H1 (cell line): ENCODE measurements around the gene GRIFIN. TPM values are rescaled to one million over a fixed set of nuclear protein-coding genes. Genes with fewer than 3 reads are reported as not detected.

Source experiments
- CTCF ChIA-PET: fragments of 300-600 bp; sonication (Branson Sonifier 250); formaldehyde crosslinking; loops from one replicate; lab custom pipeline; 2021; ENCODE audit not compliant: partially characterized antibody; lab: Charles Lee
- POLR2A ChIA-PET: fragments of 300-600 bp; sonication (Branson Sonifier 250); formaldehyde crosslinking; loops from one replicate; lab custom pipeline; 2021; ENCODE audit warnings: inconsistent platforms; ENCODE audit not compliant: partially characterized antibody; lab: Charles Lee
- DNase-seq, 2 experiments: peaks; one replicate each; pipeline versions ENCODE4 v3.0.0 to v3.0.0-alpha.2; 2010 to 2022; ENCODE audit warnings: low spot score in 2 of 2, low read depth in 1 of 2, mixed read lengths in 1 of 2
- FAIRE-seq: peaks from 2 replicates; lab custom pipeline; 2011; peaks lifted over from hg19 to GRCh38; lab: Jason Lieb, UNC
- H2AFZ ChIP-seq: 2 replicates; pipeline ENCODE4 v1.8.1; 2012; ENCODE audit warnings: low read length, inconsistent platforms
- H2AK5ac ChIP-seq: 2 replicates; pipeline ENCODE4 v1.6.1; 2013; ENCODE audit warnings: low read depth, low read length
- H2BK120ac ChIP-seq: replicated peaks from 2 replicates; pipeline ENCODE3; 2013; ENCODE audit warnings: low read depth, low read length, inconsistent platforms
- H2BK12ac ChIP-seq: 2 replicates; pipeline ENCODE4 v1.6.1; 2013; ENCODE audit warnings: low read depth, low read length
- H2BK15ac ChIP-seq: 2 replicates; pipeline ENCODE4 v1.6.1; 2013; ENCODE audit warnings: low read length
- H2BK20ac ChIP-seq: 2 replicates; pipeline ENCODE4 v1.6.1; 2013; ENCODE audit warnings: low read length
- H2BK5ac ChIP-seq: 2 replicates; pipeline ENCODE4 v1.6.1; 2013; ENCODE audit warnings: low read depth, low read length
- H3K14ac ChIP-seq: 2 replicates; pipeline ENCODE4 v1.6.1; 2013; ENCODE audit warnings: inconsistent platforms; ENCODE audit not compliant: insufficient read length
- H3K18ac ChIP-seq: 2 replicates; pipeline ENCODE4 v1.6.1; 2013; ENCODE audit warnings: low read length; ENCODE audit errors: extremely low read depth
- H3K23ac ChIP-seq: 2 replicates; pipeline ENCODE4 v1.6.1; 2013; ENCODE audit warnings: inconsistent platforms; ENCODE audit not compliant: insufficient read length
- H3K23me2 ChIP-seq: 2 replicates; pipeline ENCODE4 v1.6.1; 2013; ENCODE audit warnings: low read depth, low read length
- H3K27ac ChIP-seq: 2 replicates; pipeline ENCODE4 v1.6.1; 2011; ENCODE audit warnings: low read depth, low read length, inconsistent platforms
- H3K27me3 ChIP-seq, 4 experiments: replicated peaks in 1 of 4; 1 replicate in 1 of 4; 2 replicates in 3 of 4; pipeline versions ENCODE4 v1.6.1 to v1.8.1; 2011 to 2013; ENCODE audit warnings: low read length in 3 of 4, mild to moderate bottlenecking in 3 of 4, inconsistent platforms in 2 of 4, mixed read lengths in 2 of 4, moderate library complexity in 1 of 4; ENCODE audit not compliant: control insufficient read depth in 3 of 4, insufficient read depth in 3 of 4; ENCODE audit errors: extremely low read depth in 1 of 4
- H3K36me3 ChIP-seq, 4 experiments: 2 replicates each; pipeline versions ENCODE4 v1.6.1 to v1.8.1; 2011 to 2013; ENCODE audit warnings: mild to moderate bottlenecking in 4 of 4, low read length in 3 of 4, moderate library complexity in 2 of 4, control low read depth in 1 of 4, inconsistent platforms in 1 of 4; ENCODE audit not compliant: insufficient read depth in 4 of 4, control insufficient read depth in 2 of 4
- H3K4ac ChIP-seq: replicated peaks from 2 replicates; pipeline ENCODE3; 2013; ENCODE audit warnings: low read length, low read depth, mixed read lengths, inconsistent platforms; ENCODE audit not compliant: insufficient read length
- H3K4me1 ChIP-seq, 4 experiments: replicated peaks in 1 of 4; 1 replicate in 1 of 4; 2 replicates in 3 of 4; pipeline versions ENCODE4 v1.6.1 to v1.8.1; 2011 to 2013; ENCODE audit warnings: low read length in 3 of 4, inconsistent platforms in 2 of 4, mixed read lengths in 1 of 4; ENCODE audit not compliant: insufficient read depth in 4 of 4, control insufficient read depth in 3 of 4
- H3K4me2 ChIP-seq, 2 experiments: 2 replicates each; pipeline versions ENCODE4 v1.6.1 to v1.8.1; 2011 to 2013; ENCODE audit warnings: low read depth in 2 of 2, low read length in 2 of 2, control low read depth in 1 of 2, inconsistent platforms in 1 of 2, mild to moderate bottlenecking in 1 of 2; ENCODE audit not compliant: insufficient read depth in 1 of 2
- H3K4me3 ChIP-seq, 4 experiments: fragments of 200-600, 300-600 bp in 1 of 4; sonication (generic), shearing (Covaris generic), sonication (Bioruptor Twin) in 1 of 4; 2 replicates each; pipeline versions ENCODE4 v1.5.1 to v1.8.1; 2011 to 2016; ENCODE audit warnings: low read length in 4 of 4, low read depth in 3 of 4, control low read depth in 2 of 4, inconsistent platforms in 2 of 4, mild to moderate bottlenecking in 2 of 4, mixed read lengths in 1 of 4, moderate library complexity in 1 of 4; ENCODE audit not compliant: insufficient read depth in 2 of 4; ENCODE audit errors: extremely low read depth in 1 of 4
- H3K56ac ChIP-seq: replicated peaks from 2 replicates; pipeline ENCODE3; 2013; ENCODE audit warnings: low read depth, mild to moderate bottlenecking, mixed read lengths, low read length, inconsistent platforms; ENCODE audit not compliant: insufficient read length
- H3K79me1 ChIP-seq: 2 replicates; pipeline ENCODE4 v1.6.1; 2013; ENCODE audit warnings: low read depth, low read length, control low read depth
- H3K79me2 ChIP-seq, 2 experiments: 2 replicates each; pipeline versions ENCODE4 v1.6.1 to v1.8.1; 2012 to 2013; ENCODE audit warnings: low read length in 2 of 2, mild to moderate bottlenecking in 2 of 2, inconsistent platforms in 1 of 2; ENCODE audit not compliant: insufficient read depth in 2 of 2, control insufficient read depth in 1 of 2
- H3K9ac ChIP-seq, 4 experiments: replicated peaks in 1 of 4; 1 replicate in 1 of 4; 2 replicates in 3 of 4; pipeline versions ENCODE4 v1.6.1 to v1.8.1; 2011 to 2013; ENCODE audit warnings: low read depth in 3 of 4, low read length in 3 of 4, control low read depth in 2 of 4, mild to moderate bottlenecking in 2 of 4, moderate library complexity in 2 of 4, inconsistent platforms in 1 of 4; ENCODE audit errors: extremely low read depth in 1 of 4
- H3K9me3 ChIP-seq, 2 experiments: 2 replicates each; pipeline versions ENCODE4 v1.6.1 to v1.8.1; 2012 to 2013; ENCODE audit warnings: mild to moderate bottlenecking in 2 of 2, moderate library complexity in 2 of 2, control low read depth in 1 of 2, inconsistent platforms in 1 of 2, low read depth in 1 of 2, low read length in 1 of 2, mixed read lengths in 1 of 2; ENCODE audit not compliant: insufficient read depth in 2 of 2
- H4K20me1 ChIP-seq, 2 experiments: replicated peaks in 1 of 2; 2 replicates each; pipeline versions ENCODE3 to v1.8.1; 2011 to 2013; ENCODE audit warnings: inconsistent platforms in 2 of 2, low read length in 2 of 2, mild to moderate bottlenecking in 1 of 2; ENCODE audit not compliant: insufficient read depth in 2 of 2, control insufficient read depth in 1 of 2
- H4K5ac ChIP-seq: 2 replicates; pipeline ENCODE4 v1.6.1; 2013; ENCODE audit warnings: low read length, low read depth, mixed read lengths, inconsistent platforms; ENCODE audit not compliant: insufficient read length
- H4K8ac ChIP-seq: 2 replicates; pipeline ENCODE4 v1.8.0; 2013; ENCODE audit warnings: mild to moderate bottlenecking, moderate library complexity, low read length, inconsistent platforms; ENCODE audit not compliant: insufficient read depth; ENCODE audit errors: extremely low read depth
- H4K91ac ChIP-seq: replicated peaks from 2 replicates; pipeline ENCODE3; 2013; ENCODE audit warnings: low read length, mixed read lengths, inconsistent platforms; ENCODE audit not compliant: insufficient read length
- HDAC6 ChIP-seq: IDR thresholded peaks from one replicate; pipeline ENCODE4 v1.7.1; 2012; ENCODE audit warnings: low read depth, mild to moderate bottlenecking, inconsistent platforms, low read length, moderate library complexity
- POLR2AphosphoS5 ChIP-seq: IDR thresholded peaks from 2 replicates; pipeline ENCODE4 v1.6.1; 2011; ENCODE audit warnings: low read depth, low read length
- WGBS, 2 experiments: shearing (Covaris generic) in 1 of 2; methylation state at CpG; one replicate each; pipeline versions ENCODE4 v1.1.6 to v1.1.7; 2013 to 2015; ENCODE audit warnings: low lambda C conversion rate in 2 of 2, mixed read lengths in 2 of 2, inconsistent platforms in 1 of 2, low coverage in 1 of 2, missing lambda C conversion rate in 1 of 2; ENCODE audit not compliant: insufficient replicate concordance in 2 of 2, insufficient coverage in 1 of 2, insufficient read length in 1 of 2; ENCODE audit errors: extremely low coverage in 1 of 2, missing lambda C conversion rate in 1 of 2; 5-methylcytosine and 5-hydroxymethylcytosine counted together
- polyA plus RNA-seq, 7 experiments: library from polyadenylated mRNA; depleted of rRNA in 3 of 7; stranded (reverse) in 5 of 7; unstranded in 2 of 7; fragments of >200 nt in 5 of 7; fragments of 200-250 nt in 2 of 7; gene quantifications; 1 replicate in 5 of 7; 2 replicates in 1 of 7; 4 replicates in 1 of 7; pipeline versions ENCODE4 v1.2.1 to v1.2.3, GENCODE V29; 2011 to 2013; ENCODE audit warnings: missing spikeins in 2 of 7, mixed read lengths in 2 of 7
- total RNA-seq: library from RNA; stranded (reverse); fragmentation: NEBNext Ultra II Directional; extraction: Animal tissue kit (Norgen Biotek cat#: 25700); gene quantifications from 2 replicates; pipeline ENCODE4 v1.2.1, GENCODE V29; 2021

Gene GRIFIN
- total and polyA plus RNA-seq, 2 of the 8 experiments (the other 6 are each of a cell fraction or from before 2014, with no cell fraction given) = not detected

- Histone ChIP-seq H4K91ac (no peak overlapping the region), H3K27ac (no peak overlapping the region), H4K20me1 (peaks cover 0 to 1% of the 10 kb centered on the region in 2 experiments), H3K23me2 (no peaks in the 10 kb centered on the region; the same call in 1 of the 2 replicates), H4K5ac (no peak overlapping the region), H3K4me1 (no peaks in the 10 kb centered on the region), H3K14ac (no peak overlapping the region), H3K27me3 (no peaks in the 10 kb centered on the region), H4K8ac (no peak overlapping the region), H2BK15ac (no peak overlapping the region), H3K36me3 (no peaks in the 10 kb centered on the region; a peak in 1 of 8 replicates), H3K79me2 (no peaks in the 10 kb centered on the region), H2BK20ac (no peak overlapping the region), H3K4me2 (no peak overlapping the region), H3K79me1 (no peaks in the 10 kb centered on the region), H3K4ac (no peak overlapping the region)
- ChIA-PET POLR2A (no interaction called here), CTCF (interaction anchor here (0.8 to 14.6 kb wide), 5 partner anchors 6 to 27 kb away, joined by 3 to 119 read pairs (median 3); no protein-coding TSS in a partner anchor)
- DNase-seq (no peak), FAIRE-seq (no peak)
- 96% methylated on average over 3 of the region's 3 CpGs; no CpG with 5 or more reads in 1 of the 2 experiments for WGBS, 2 experiments
- TF ChIP-seq POLR2AphosphoS5 = no peak
- no peak for TF ChIP-seq HDAC6
- TF ChIP-seq, all 59 proteins: peak for 0
- Histone ChIP-seq H3K9me3 (peaks cover 0 to 4% of the 10 kb centered on the region in 2 experiments; a peak in 1 of 4 replicates), H3K9ac (no peak overlapping the region), H3K18ac (no peak overlapping the region), H3K4me3 (no peak overlapping the region), H2BK5ac (no peak overlapping the region), H3K56ac (no peak overlapping the region), H2BK120ac (no peak overlapping the region), H2AFZ (no peak overlapping the region), H2BK12ac (no peak overlapping the region), H2AK5ac (no peak overlapping the region), H3K23ac (no peak overlapping the region)
These were observed 31.7 kb downstream of the GRIFIN start for GRCh38 chr7:2444476-2444875.
